ENCODE results near the gene PIH1D1. TPM values are rescaled to one million over a fixed set of nuclear protein-coding genes. Genes with fewer than 3 reads are reported as not detected.
A peak's percentile ranks its signal among the peaks of the same experiment; 100 is the strongest.

Gene PIH1D1
- total and polyA plus RNA-seq, 2 of the 8 experiments (the other 6 are each of a cell fraction or from before 2014, with no cell fraction given): 146 to 195 TPM

DNA sequence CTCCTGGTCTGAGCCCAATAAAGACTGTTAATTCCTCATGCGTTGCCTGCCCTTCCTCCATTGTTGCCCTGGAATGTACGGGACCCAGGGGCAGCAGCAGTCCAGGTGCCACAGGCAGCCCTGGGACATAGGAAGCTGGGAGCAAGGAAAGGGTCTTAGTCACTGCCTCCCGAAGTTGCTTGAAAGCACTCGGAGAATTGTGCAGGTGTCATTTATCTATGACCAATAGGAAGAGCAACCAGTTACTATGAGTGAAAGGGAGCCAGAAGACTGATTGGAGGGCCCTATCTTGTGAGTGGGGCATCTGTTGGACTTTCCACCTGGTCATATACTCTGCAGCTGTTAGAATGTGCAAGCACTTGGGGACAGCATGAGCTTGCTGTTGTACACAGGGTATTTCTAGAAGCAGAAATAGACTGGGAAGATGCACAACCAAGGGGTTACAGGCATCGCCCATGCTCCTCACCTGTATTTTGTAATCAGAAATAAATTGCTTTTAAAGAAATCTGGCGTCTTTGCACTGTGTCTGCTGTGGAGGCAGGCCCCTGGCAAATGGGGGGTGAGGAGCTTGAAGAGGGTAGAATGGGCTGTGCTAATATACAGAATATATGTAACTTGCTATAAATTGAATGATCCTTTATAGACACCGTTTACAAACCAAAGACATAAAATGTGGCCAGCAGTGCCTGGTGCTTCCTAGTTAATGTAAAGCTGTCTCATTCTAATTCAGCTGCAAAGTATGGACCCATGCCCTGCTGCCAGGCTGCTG lies 40.4 kb upstream of the PIH1D1 start:
- DNase-seq (ENCODE audit: low read depth in 1 of 2, low spot score in 2 of 2) (no peak), FAIRE-seq (no peak)
- no peak overlapping the region for H3K18ac ChIP-seq (ENCODE audit: extremely low read depth, low read length)
- WGBS, 2 experiments (ENCODE audit: extremely low coverage in 1 of 2, insufficient coverage in 1 of 2, insufficient read length in 1 of 2, insufficient replicate concordance in 2 of 2, low coverage in 1 of 2, low lambda C conversion rate in 2 of 2, missing lambda C conversion rate in 1 of 2): 90% methylated on average over 7 of the region's 7 CpGs; no CpG with 5 or more reads in 1 of the 2 experiments
- no peak overlapping the region for H3K56ac ChIP-seq (replicated peaks; ENCODE audit: insufficient read length, low read depth, low read length)
- H3K36me3 ChIP-seq (ENCODE audit: control insufficient read depth in 2 of 4, insufficient read depth in 4 of 4, low read length in 3 of 4): peaks cover 26 to 51% (median 36%) of the 10 kb centered on the region in 4 experiments
- no peak overlapping the region for H3K4ac ChIP-seq (replicated peaks; ENCODE audit: insufficient read length, low read depth, low read length)
- 0 out of 2 replicates have a peak overlapping the region, but pooled peaks have one; percentile 17 for H4K8ac ChIP-seq (ENCODE audit: extremely low read depth, insufficient read depth, low read length)
- peaks cover 5% of the 10 kb centered on the region; the same call in 1 of the 2 replicates for H3K79me1 ChIP-seq (ENCODE audit: low read depth, low read length)
- no peak overlapping the region for H3K4me3 ChIP-seq (ENCODE audit: extremely low read depth in 1 of 4, insufficient read depth in 2 of 4, low read depth in 3 of 4, low read length in 4 of 4)
- H2AK5ac ChIP-seq (ENCODE audit: low read depth, low read length): no peak overlapping the region
- H3K9ac ChIP-seq (replicated peaks in 1 of 4; ENCODE audit: extremely low read depth in 1 of 4, low read depth in 3 of 4, low read length in 3 of 4): no peak overlapping the region
- H2AFZ ChIP-seq (ENCODE audit: low read length): no peak overlapping the region
- H3K27ac ChIP-seq (ENCODE audit: low read depth, low read length): no peak overlapping the region
- H3K4me1 ChIP-seq (replicated peaks in 1 of 4; ENCODE audit: control insufficient read depth in 3 of 4, insufficient read depth in 4 of 4, low read length in 3 of 4): peaks cover 0 to 8% (median 3%) of the 10 kb centered on the region in 4 experiments; a peak in 3 of 7 replicates
- H2BK15ac ChIP-seq (ENCODE audit: low read length): no peak overlapping the region
- H3K23ac ChIP-seq (ENCODE audit: insufficient read length): no peak overlapping the region
- no peak overlapping the region for H2BK20ac ChIP-seq (ENCODE audit: low read length)
- H4K5ac ChIP-seq (ENCODE audit: insufficient read length, low read depth, low read length): no peak overlapping the region
- POLR2A ChIA-PET (ENCODE audit: partially characterized antibody): interaction anchor here (0.7 to 10.8 kb wide), 22 partner anchors 9 to 187 kb away, joined by 3 to 138 read pairs (median 6); partner anchors contain the start of genes ALDH16A1, FLT3LG, NOSIP and PIH1D1
- CTCF ChIA-PET (ENCODE audit: partially characterized antibody): interaction anchor here (1.3 to 1.5 kb wide), 3 partner anchors 16 to 79 kb away, joined by 3 to 5 read pairs (median 4); no protein-coding TSS in a partner anchor
- no peak overlapping the region for H2BK120ac ChIP-seq (replicated peaks; ENCODE audit: low read depth, low read length)
- no peaks in the 10 kb centered on the region for H3K27me3 ChIP-seq (replicated peaks in 1 of 4; ENCODE audit: control insufficient read depth in 3 of 4, extremely low read depth in 1 of 4, insufficient read depth in 3 of 4, low read length in 3 of 4)
- no peaks in the 10 kb centered on the region for H3K9me3 ChIP-seq (ENCODE audit: insufficient read depth in 2 of 2, low read depth in 1 of 2, low read length in 1 of 2)
- no peak overlapping the region for H2BK5ac ChIP-seq (ENCODE audit: low read depth, low read length)
- peaks cover 20 to 39% of the 10 kb centered on the region in 2 experiments for H3K79me2 ChIP-seq (ENCODE audit: control insufficient read depth in 1 of 2, insufficient read depth in 2 of 2, low read length in 2 of 2)
- peaks cover 14% of the 10 kb centered on the region for H3K23me2 ChIP-seq (ENCODE audit: low read depth, low read length)
- H3K14ac ChIP-seq (ENCODE audit: insufficient read length): no peak overlapping the region
- H4K20me1 ChIP-seq (replicated peaks in 1 of 2; ENCODE audit: control insufficient read depth in 1 of 2, insufficient read depth in 2 of 2, low read length in 2 of 2): peaks cover 15 to 20% of the 10 kb centered on the region in 2 experiments
- no peak overlapping the region for H3K4me2 ChIP-seq (ENCODE audit: insufficient read depth in 1 of 2, low read depth in 2 of 2, low read length in 2 of 2)
- no peak overlapping the region for H2BK12ac ChIP-seq (ENCODE audit: low read depth, low read length)
- no peak overlapping the region for H4K91ac ChIP-seq (replicated peaks; ENCODE audit: insufficient read length, low read length)
- no peak for TF ChIP-seq CHD2 (IDR thresholded peaks at IDR 0.05; ENCODE audit: low read length)
- 0 out of 2 replicates have a peak, but pooled peaks have one; percentile 22 for TF ChIP-seq EGR1 (IDR thresholded peaks at IDR 0.05; ENCODE audit: borderline replicate concordance, low read depth, low read length)
- TF ChIP-seq SIN3A (conservative IDR thresholded peaks at IDR 0.05 in 1 of 2, IDR thresholded peaks at IDR 0.05 in 1 of 2; ENCODE audit: low read depth in 1 of 2, low read length in 2 of 2): no peak; a peak in 1 of 4 replicates
- no peak for TF ChIP-seq CBX8 (IDR thresholded peaks at IDR 0.05; ENCODE audit: borderline replicate concordance, low read depth, low read length)
- no peak for TF ChIP-seq KDM1A (IDR thresholded peaks at IDR 0.05; ENCODE audit: borderline replicate concordance, low read length)
- TF ChIP-seq ZNF274 (IDR thresholded peaks at IDR 0.05; ENCODE audit: borderline replicate concordance, extremely low read depth, low read length): no peak
- TF ChIP-seq GTF2F1 (IDR thresholded peaks at IDR 0.05; ENCODE audit: borderline replicate concordance, low read depth, low read length): no peak
- TF ChIP-seq SP2 (IDR thresholded peaks at IDR 0.05; ENCODE audit: low read length): no peak
- no peak for TF ChIP-seq JUND (IDR thresholded peaks at IDR 0.05; ENCODE audit: low read length)
- TF ChIP-seq BCL11A (IDR thresholded peaks at IDR 0.05; ENCODE audit: low read depth in 2 of 2, low read length in 2 of 2): no peak
- TF ChIP-seq, protein P1, sequence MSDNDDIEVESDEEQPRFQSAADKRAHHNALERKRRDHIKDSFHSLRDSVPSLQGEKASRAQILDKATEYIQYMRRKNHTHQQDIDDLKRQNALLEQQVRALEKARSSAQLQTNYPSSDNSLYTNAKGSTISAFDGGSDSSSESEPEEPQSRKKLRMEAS (IDR thresholded peaks at IDR 0.05): no peak
- no peak for TF ChIP-seq GABPA (IDR thresholded peaks at IDR 0.05; ENCODE audit: borderline replicate concordance, insufficient read depth, low read length)

Data from H1 (cell line).